GM19239 (cell line): Measurements from ENCODE around the gene SMIM41.
"Not testable (repeated sequence)": the region's sequence is repeated elsewhere in the genome, so short reads cannot be mapped to it uniquely, and the experiment has no call there.

Source experiments
- DNase-seq: peaks from one replicate; pipeline ENCODE4 v3.0.0; 2011; ENCODE audit warnings: low spot score; ENCODE audit not compliant: insufficient read length
- FAIRE-seq: peaks from 2 replicates; lab custom pipeline; 2011; peaks lifted over from hg19 to GRCh38; lab: Jason Lieb, UNC

The SMIM41 gene

DNA sequence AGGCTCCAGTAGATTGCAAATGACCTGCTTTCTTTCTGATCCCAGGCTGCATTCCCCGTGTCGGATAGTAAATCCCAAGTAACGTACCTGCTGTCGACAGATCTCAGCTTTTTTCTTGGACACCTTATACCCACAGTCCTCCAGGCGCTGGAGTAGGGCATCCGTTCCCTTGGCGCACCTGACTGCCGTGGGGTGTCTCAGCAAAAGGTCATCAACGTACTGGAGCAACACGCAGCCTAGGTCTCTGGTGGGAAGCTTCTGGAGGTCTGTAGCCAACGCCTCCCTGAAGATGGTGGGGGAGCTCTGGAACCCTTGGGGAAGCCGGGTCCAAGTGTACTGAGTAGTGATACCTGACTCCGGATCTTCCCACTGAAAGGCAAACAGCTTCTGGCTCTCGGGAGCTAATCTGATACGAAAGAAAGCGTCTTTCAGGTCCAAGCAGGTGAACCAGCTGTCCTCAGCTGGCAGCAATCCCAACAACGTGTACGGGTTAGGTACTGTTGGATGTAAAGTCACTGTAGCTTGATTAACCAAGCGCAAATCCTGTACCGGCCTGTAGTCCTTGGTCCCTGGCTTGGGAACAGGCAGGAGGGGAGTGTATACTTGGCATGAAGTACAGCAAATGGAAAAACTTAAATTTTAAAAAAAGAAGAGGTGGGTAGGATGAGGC, 38.4 kb downstream of the SMIM41 start:
- DNase-seq, FAIRE-seq: not testable (repeated sequence)

DNA sequence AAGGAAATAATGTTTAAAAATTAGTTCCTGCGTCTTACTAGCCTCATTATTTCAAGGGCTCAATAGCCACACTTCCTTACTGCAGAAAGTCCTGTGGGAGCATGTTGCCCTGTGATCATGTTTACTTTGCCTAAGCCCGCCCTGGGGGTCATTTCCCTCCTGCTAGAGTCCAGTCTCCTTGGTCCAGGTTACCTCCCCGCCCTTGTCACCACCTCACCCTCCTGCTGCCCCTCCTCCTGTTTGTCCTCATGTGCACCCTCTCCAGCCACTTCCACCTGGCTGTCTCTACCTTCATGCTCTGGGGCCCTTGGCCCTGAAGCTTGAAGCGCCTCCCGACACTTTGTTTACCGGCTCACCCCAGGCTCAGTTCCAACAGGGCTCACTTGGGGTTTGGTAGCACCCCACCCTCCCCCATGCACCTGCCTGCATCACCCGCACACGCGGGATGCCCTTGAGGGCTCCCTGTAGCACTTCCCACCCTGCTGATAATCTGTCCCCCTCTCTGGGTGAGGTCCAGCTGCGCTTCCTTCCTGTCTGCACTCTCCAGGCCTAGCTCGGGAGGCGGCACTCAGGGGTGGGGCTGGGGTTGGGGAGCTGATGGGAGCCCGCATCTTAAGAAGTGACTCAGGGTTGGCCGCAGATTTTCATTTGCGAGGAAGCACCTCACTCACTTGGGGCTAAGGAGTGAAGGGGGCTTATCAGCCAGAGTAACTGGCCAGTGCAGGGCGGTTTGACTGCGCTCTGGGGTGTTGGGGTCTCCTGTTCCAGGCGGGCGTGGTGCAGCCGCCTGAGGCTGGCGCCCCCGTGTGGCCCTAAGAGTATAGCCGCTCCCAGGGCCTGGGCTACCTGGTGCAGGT, 40.1 kb downstream of the SMIM41 start:
- FAIRE-seq (peak; percentile 49), DNase-seq (no peak)

DNA sequence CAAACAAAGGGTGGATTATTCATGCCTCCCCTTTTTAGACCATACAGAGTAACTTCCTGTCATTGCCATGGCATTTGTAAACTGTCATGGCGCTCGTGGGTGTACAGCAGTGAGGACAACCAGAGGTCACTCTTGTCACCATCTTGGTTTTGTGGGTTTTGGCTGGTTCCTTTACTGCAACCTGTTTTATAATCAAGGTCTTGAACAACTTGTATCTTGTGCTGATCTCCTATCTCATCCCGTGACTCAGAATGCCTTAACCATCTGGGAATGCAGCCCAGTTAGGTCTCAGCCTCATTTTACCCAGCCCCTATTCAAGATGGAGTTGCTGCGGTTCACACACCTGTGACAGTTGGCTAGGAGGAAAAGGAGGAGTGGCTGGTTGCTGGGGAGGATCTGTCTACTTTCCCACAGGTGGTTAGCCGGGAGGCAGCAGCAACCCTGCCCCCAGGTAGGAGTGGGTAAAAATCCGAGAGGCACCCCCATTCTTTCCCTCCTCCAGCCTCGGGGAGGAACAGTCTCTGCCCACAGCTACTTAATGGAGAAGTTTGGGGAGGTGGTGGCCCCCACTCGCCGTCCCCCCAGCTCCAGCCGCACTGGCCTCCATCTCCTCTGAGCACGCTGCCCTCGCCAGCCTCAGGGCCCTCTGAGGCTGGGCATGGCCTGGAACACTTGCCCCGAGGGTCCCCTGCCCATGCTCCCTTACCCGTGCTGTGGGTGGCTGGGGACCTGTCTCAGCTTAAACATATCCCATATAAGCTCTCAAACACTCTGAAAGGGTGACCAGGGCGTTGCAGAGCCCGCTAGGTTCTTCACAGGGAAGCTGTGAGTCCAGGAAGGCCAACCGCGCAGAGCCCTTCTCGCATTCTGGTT, 41.7 kb downstream of the SMIM41 start:
- FAIRE-seq (no peak), DNase-seq (no peak)

DNA sequence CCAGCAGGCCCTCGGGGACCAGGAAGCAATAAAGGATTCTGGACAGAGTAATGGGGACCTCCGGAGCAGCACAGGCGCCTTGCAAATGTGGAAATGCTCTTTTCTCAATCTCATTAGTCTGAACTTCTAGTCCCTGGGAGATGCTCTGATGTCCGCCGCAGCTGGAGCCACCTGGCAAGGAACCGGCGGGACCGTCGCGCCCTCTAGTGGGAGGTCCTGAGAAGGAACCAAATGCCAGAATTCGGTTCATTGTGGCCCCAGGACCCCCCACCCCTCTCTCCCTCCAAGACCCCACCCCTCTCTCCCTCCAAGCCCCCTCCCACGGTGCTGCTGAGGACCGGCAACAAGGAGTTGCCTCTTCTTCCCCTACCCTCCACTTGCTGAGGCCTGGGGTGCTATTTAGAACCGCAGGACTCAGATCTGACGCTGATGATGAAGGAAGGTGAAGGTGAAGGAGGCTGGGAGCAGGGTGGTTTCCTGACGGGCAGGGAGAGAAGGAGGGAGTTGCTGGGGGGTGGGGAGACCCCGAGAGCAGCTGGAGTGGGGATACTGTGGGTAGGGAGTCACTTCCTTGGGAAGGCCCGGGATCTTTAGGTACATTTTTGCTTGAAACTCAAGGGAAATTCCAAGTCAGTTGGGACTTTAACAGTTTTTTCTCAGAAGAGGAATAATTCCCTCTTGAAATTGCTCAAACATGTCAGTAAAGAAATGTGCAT, 42.5 kb downstream of the SMIM41 start:
- DNase-seq (peak; percentile 57), FAIRE-seq (peak; percentile 89)

DNA sequence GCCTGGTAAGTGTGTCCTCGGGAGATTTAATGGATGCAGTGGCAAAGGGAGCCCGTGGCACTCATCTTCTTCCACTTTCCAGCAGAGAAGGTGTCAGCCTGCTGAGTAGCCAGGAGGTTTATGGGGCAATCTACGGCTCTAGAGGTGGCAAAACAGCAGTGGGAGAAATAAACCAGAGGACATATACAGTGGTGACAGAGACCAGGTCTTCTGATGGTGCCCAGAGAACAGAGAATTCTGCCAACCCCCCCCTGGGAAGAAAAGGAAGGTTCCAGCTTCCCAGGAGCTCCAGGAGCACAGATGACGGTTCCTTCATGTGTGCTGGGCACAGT, 43.0 kb downstream of the SMIM41 start:
- FAIRE-seq: no peak

DNA sequence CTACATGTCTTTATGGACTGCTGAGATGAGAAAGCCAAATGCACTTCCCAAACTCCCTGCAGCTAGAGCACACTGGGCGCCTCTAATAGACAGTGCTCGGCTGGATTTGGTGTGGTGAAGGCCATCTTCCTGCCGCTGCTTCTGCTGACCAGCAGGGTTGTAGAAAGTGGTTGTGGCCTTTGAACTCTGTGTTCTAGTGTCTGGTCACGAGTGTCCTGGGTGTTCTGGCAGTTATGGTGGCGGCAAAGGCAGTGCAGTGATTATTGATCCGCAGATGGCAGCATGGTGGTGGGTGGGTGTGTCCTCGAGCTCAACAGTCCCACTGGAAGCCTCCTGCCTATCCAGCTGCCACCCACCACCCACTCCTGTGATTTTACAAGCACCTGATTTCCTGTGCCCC, 43.4 kb downstream of the SMIM41 start:
- FAIRE-seq: no peak
- DNase-seq: no peak

More for the DNA sequence above, 43.0 kb downstream of the SMIM41 start:
- no peak for DNase-seq

DNA sequence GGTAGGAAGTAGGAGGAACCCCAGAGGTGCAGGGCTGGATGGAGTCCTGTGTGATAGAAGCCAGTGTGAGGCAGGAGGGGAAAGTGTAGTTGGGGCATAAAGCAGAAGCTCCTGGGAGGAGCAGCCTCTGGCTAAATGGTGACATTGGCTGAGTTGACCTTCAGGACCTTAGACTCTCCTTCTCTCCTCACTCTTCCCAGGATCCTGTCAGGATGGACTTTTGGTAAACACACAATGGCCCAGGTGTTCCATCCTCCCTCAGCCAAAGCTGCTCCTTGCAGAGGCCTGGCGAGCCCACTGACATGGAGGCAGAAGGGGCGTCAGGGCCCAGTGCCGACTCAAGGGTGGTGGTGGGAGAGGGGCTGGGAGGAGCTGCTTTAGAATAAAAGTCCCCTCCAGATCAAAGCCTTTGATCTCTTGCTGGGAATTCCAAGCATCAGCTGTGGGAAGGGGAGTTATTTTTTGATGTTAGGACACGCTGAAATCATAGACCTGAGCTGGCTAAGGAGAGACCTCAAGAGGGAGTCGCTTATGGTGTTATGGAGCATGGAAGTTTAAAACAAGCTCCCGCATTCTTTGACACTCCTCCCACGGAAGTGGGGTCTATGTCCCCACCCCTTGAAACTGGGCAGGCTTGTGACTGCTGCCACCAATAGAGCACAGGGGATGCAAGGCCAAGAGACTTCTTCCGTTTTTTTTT, 44.1 kb downstream of the SMIM41 start:
- DNase-seq (no peak), FAIRE-seq (no peak)

DNA sequence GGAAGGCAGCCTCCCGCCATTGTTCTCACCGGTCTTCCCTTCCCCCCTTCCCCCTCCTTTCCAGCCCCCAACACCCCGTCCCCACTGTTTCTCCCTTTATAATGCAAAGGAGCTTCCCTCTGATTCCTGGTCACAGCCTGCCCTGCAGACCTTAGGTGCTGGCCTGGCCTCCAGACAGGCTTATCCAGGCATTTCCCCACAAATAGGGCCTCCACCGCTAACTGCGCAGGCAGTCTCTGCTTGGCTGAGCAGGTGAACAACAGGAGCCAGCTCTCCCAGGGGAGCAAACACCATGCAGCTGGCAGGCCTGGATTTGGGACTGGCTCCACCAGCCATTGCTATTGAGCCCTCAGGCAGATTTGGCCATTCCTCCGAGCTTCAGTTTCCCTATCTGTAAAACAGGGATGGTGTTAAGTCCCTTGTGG, 46.0 kb downstream of the SMIM41 start:
- DNase-seq (no peak), FAIRE-seq (no peak)

DNA sequence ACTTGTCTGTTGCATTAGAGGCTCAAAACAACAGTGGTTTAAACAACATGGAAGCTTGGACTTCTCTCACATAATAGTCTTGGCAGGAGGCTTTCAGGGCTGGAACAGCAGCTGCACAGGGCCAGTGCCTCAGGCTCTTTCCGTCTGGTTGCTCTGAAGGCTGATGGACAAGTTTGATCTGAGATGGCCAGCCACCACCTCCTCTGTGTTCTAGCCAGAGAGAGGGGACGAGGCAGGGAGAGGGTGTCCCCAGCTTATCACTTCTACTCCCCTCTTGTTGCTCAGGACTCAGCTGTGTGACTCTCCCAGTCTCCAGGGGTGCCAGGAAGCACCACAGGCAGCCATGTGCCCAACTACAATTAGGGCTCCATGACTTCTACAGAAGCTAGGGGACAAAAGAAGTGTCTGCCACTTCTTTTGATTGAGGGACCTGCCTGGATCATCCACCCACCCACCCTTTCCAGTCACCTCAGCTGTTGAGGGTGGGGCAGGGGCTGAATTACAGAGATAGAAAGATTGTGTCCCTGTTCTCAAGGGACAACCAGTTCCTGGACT, 46.6 kb downstream of the SMIM41 start:
- DNase-seq: no peak
- FAIRE-seq: no peak

DNA sequence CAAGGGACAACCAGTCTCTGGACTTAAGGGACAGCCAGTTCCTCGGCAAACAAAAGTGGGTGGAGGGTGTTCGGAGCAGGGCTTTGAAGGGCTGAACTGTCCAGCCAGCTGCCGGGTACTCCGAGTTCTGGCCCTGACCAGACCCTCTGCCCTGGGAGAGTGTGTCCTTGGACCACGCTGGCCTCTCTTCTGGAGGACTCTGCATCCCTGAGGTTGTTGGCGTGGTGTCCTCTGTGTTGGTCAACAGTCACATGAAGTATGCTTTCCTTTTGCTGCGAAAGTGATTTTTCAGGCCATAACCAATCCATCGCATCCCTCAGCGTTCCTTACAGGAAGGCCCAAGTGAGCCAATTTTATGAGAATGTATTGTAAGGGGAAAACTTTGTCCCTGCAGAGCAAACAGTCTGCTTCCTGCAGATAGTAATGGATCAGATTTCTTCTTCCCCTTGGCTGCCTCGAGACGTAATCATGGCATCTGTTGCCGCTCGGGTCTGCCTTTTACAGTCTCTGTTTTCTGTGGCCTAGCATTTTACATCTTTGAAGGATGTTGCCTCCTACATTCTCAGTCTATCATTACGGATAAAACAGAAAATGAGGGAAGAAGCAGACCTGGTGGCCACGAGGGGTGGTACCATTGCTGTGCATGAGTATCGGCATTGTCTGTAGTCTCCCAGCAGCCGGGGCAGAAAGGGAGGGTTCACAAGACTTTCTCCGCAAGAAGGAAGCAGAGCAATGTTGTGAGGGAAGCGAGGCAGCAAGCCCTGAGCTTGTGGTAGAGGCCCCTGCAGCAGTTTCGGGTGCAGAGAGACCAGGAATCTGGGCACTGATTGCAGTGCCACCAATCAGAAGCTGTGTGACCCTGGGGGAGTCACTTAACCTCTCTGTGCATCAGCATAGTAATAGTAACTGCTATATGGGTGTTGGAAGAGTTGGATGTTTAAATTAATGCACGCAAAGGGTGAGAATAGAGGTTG, 47.4 kb downstream of the SMIM41 start:
- FAIRE-seq: no peak
- no peak for DNase-seq

DNA sequence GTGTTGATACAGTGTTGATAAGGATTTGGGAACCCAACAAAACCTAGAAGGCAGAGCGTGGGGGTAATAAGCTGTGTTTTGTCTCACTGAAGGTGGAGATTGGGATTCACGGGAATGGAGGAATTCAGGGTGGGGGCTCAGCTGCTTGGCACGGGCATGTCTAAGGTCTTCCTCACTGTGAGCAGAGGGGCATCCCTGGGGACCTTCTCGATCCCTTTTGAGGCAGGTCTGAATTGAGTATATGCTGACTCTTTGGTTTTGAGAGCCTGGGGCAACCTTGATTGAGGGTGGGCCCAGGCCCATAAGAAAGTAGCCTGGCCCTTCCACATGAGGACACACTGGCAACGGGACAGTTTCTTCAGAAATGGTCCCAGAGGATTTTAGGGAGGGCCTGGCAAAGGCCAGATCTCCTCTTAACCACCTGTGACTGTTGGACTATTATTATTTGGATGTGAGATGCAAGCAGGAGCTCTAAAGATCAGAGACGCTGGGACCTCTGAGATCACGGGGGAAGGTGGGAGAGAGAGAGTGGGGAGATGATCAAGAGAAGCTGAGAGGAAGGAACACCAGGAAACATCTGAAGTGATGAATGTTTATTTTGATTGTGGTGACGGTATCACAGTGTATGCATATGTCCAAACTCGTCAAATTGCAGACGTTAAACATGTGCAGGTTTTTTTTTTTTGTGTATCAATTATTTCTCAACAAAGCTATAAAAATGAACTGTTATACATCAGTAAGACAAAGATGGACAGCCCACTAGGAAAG, 48.4 kb downstream of the SMIM41 start:
- no peak for DNase-seq
- no peak for FAIRE-seq

DNA sequence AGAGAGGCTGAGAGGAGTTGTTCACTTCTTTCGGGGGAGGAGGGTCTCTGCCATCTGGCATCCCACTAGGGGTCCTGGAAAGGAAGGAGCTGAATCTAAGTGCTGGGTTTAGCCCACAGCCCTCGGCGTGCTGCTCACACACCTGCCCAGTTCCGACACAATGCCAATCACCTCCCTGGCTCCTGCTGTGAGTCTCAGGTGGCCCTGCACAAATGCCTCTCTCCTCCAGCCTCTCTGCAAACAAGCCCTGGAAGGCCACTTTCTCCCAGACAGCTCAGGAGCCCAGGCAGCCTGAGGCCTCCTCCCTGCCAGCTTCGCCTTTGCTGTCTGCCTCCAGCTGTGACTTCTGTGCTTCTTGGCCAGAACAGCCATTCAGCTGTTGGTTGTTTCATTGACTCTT, 51.2 kb downstream of the SMIM41 start:
- FAIRE-seq: no peak
- DNase-seq: no peak

DNA sequence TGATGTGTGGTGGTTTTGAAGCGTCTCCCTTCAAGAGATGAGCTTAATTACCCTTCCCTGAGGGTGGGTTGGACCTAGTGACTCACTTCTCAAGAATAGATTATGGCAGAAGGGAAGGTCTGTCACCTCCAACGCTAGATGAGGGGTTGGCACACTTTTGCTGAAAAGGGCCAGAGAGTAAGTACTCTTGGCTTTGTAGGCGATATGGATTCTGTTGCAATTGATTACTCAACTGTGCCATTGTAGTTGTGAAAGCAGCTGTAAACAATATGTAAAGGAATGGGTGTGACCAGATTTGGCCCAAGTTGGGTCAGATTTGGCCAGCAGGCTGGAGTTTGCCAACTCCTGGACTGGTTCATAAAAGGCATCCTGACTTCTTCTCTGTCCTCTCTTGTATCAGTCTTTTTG, 53.3 kb downstream of the SMIM41 start:
- FAIRE-seq: no peak
- DNase-seq: no peak

DNA sequence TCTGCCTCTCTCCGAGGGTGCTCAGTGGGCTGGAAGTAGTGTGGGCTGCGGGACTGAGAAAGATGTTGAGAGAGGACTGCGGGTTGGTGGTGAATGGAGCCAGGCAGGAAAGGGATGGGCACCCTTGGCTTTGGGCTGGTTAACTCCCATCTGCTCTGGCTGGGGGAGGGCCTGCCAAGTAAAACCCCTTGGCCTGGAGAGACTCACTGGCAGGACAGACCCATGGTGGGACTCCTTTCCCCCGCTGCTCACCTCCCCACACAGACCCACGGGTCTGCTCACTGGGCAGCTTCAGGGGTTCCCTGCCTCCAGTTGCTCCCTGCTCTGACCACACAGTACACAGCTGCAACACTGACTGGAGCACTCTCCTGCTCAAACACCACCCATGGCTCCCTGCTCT, 58.2 kb downstream of the SMIM41 start:
- FAIRE-seq (no peak), DNase-seq (no peak)

DNA sequence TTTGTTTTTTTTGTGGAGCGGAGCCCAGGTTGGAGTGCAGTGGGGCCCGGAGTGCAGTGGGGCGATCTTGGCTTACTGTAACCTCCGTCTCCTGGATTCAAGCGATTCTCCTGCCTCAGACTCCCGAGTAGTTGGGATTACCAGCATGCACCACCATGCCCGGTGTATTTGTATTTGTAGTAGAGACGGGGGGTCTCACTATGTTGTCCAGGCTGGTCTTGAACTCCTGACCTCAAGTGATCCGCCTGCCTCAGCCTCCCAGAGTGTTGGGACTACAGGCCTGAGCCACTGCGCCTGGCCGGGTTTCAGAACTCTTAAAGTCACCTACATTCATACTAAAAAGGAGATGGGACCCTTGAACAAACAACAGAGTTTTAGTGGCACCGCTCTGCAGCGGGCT, 59.6 kb downstream of the SMIM41 start:
- FAIRE-seq (no peak), DNase-seq (no peak)

DNA sequence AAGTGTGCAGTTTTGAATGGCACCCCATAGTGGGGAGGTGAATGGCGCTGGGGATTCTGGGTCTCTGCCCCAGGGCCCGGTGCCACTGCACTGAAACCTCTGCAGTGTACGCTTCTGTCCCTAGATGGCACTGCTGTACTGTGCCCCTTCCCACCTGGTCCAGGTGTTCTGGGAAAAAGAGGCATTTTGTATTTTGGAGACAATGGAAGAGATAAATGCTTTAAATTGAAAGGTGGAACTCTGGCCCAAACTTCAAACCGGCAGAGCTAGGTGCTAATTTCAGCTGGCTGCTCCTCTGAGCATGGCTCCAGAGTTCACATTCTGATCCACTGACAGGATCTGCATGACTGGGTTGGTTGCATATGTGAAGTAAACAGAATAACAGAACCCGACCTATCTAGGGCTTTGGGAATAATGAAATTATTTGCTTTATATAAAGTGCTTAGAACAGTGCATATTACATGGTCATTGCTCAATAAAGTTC, 60.1 kb downstream of the SMIM41 start:
- FAIRE-seq (no peak), DNase-seq (no peak)

DNA sequence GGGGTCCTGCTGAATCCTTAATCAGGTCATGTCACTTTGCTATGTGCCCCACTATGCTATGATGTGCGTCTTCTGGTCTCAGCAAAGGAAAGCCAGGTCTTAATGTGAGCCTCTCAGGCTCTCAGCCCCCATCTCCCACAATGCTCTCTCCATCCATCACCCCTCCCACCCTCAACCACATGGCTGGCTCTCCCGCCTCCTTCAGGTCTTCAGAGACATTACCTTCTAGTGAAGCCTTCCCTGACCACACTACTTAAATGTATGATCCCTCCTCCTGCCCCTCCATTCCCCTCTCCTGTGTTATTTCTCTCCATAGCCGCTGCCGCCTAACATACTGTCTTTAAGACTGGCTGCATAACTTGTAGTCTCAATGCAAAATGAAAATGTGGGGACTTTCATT, 61.8 kb downstream of the SMIM41 start:
- FAIRE-seq: no peak

More for the DNA sequence above, 61.8 kb downstream of the SMIM41 start:
- DNase-seq: no peak
